GM12878 (cell line): Measurements from ENCODE around the gene CNNM3. TPM values are rescaled to one million over a fixed set of nuclear protein-coding genes. Genes with fewer than 3 reads are reported as not detected.

Experiments used
- ATAC-seq: fragments of 200-7000 bp; cut with Tn5 transposase; 3 replicates; pipeline ENCODE4 v1.9.1; 2020; ENCODE audit warnings: mild to moderate bottlenecking, moderate library complexity
- BruUV-seq: library from RNA; stranded (reverse); fragments of 400-500 nt; replicated peaks from 2 replicates; lab custom pipeline; 2021; lab: Mats Ljungman, UMichigan
- CTCF ChIA-PET: fragments of 300-600 bp; sonication (Branson Sonifier 250); formaldehyde crosslinking; extraction: SDS; loops from one replicate; lab custom pipeline; 2021; ENCODE audit warnings: inconsistent platforms; lab: Yijun Ruan, JAX
- POLR2A ChIA-PET: fragments of 350-600 bp; formaldehyde crosslinking; extraction: SDS; loops from one replicate; lab custom pipeline; 2021; ENCODE audit warnings: inconsistent platforms; lab: Charles Lee
- RAD21 ChIA-PET: fragments of 300-600 bp; sonication (Branson Sonifier 250); formaldehyde crosslinking; loops from one replicate; lab custom pipeline; 2023; ENCODE audit warnings: antibody characterized with exemption; ENCODE audit not compliant: unreplicated experiment; lab: Charles Lee
- SMC1A ChIA-PET: fragments of 300-600 bp; sonication (Branson Sonifier 250); formaldehyde crosslinking; loops from one replicate; lab custom pipeline; 2023; ENCODE audit not compliant: unreplicated experiment, uncharacterized antibody; lab: Charles Lee
- DNase-seq: peaks from one replicate; pipeline ENCODE4 v3.0.0-alpha.2; 2011; ENCODE audit warnings: low read depth, low spot score
- FAIRE-seq: peaks from 3 replicates; lab custom pipeline; 2011; peaks lifted over from hg19 to GRCh38; lab: Jason Lieb, UNC
- H2AFZ ChIP-seq: 2 replicates; pipeline ENCODE4 v1.6.0; 2011; ENCODE audit warnings: low read depth, low read length, control low read depth; ENCODE audit not compliant: control insufficient read depth
- H3K27ac ChIP-seq: 2 replicates; pipeline ENCODE4 v1.5.1; 2011; ENCODE audit warnings: control low read depth; ENCODE audit not compliant: control insufficient read depth, insufficient read depth
- H3K27me3 ChIP-seq, 2 experiments: replicated peaks in 1 of 2; 2 replicates each; pipeline versions ENCODE4 v1.6.0 to v1.6.1; 2011; ENCODE audit warnings: low read length in 1 of 2; ENCODE audit not compliant: control insufficient read depth in 2 of 2, insufficient read depth in 2 of 2
- H3K36me3 ChIP-seq, 2 experiments: 2 replicates each; pipeline ENCODE4 v1.5.1; 2011; ENCODE audit warnings: low read length in 1 of 2; ENCODE audit not compliant: control insufficient read depth in 2 of 2, insufficient read depth in 2 of 2
- H3K4me1 ChIP-seq: 2 replicates; pipeline ENCODE4 v1.6.1; 2011; ENCODE audit warnings: mild to moderate bottlenecking, low read length, moderate library complexity, mixed read lengths; ENCODE audit not compliant: control insufficient read depth, insufficient read depth
- H3K4me2 ChIP-seq: 2 replicates; pipeline ENCODE4 v1.6.0; 2011; ENCODE audit warnings: control low read depth; ENCODE audit not compliant: control insufficient read depth, insufficient read depth
- H3K4me3 ChIP-seq: fragments of 200-600 bp; sonication (generic); 2 replicates; pipeline ENCODE4 v1.5.1; 2016
- H3K79me2 ChIP-seq: 2 replicates; pipeline ENCODE4 v1.6.0; 2011; ENCODE audit warnings: low read length; ENCODE audit not compliant: control insufficient read depth, insufficient read depth
- H3K9ac ChIP-seq: 2 replicates; pipeline ENCODE4 v1.8.0; 2011; ENCODE audit warnings: low read length, control low read depth, mixed read lengths; ENCODE audit not compliant: control insufficient read depth, insufficient read depth
- H3K9me3 ChIP-seq: replicated peaks from 3 replicates; pipeline ENCODE4 v1.5.1; 2011; ENCODE audit warnings: mild to moderate bottlenecking, low read length; ENCODE audit not compliant: control insufficient read depth, insufficient read depth
- H4K20me1 ChIP-seq: 2 replicates; pipeline ENCODE4 v1.6.0; 2011; ENCODE audit not compliant: control insufficient read depth, insufficient read depth
- ATF3 ChIP-seq: IDR thresholded peaks from 2 replicates; pipeline ENCODE4 v1.6.1; 2011; ENCODE audit warnings: low read depth, mild to moderate bottlenecking, low read length, moderate library complexity, borderline replicate concordance; ENCODE audit errors: extremely low read depth
- CBX3 ChIP-seq: fragments of 200-600 bp; sonication (generic); IDR thresholded peaks from 2 replicates; pipeline ENCODE4 v1.6.1; 2016; ENCODE audit warnings: low read depth, borderline replicate concordance
- EP300 ChIP-seq, 2 experiments: fragments of 150-350 bp in 1 of 2; IDR thresholded peaks; 2 replicates each; pipeline ENCODE4 v1.6.1; 2011 to 2012; ENCODE audit warnings: low read depth in 2 of 2, low read length in 2 of 2, borderline replicate concordance in 1 of 2, improper control_type of control experiment in 1 of 2, inconsistent platforms in 1 of 2; ENCODE audit not compliant: control insufficient read depth in 1 of 2
- ETV6 ChIP-seq, 2 experiments: fragments of 450-650 bp in 1 of 2; IDR thresholded peaks in 1 of 2; conservative IDR thresholded peaks in 1 of 2; 2 replicates each; pipeline ENCODE4 v1.6.1; 2014; ENCODE audit warnings: antibody characterized with exemption in 1 of 2, borderline replicate concordance in 1 of 2, low read depth in 1 of 2, mild to moderate bottlenecking in 1 of 2, moderate library complexity in 1 of 2
- GABPA ChIP-seq: IDR thresholded peaks from 2 replicates; pipeline ENCODE4 v1.6.1; 2014; ENCODE audit warnings: antibody characterized with exemption, low read depth, mild to moderate bottlenecking, inconsistent platforms
- MAX ChIP-seq: IDR thresholded peaks from 2 replicates; pipeline ENCODE4 v1.6.1; 2012; ENCODE audit warnings: low read depth, low read length, improper control_type of control experiment
- MYC ChIP-seq: IDR thresholded peaks from 2 replicates; pipeline ENCODE4 v1.6.1; 2011; ENCODE audit warnings: mild to moderate bottlenecking, low read length, moderate library complexity, inconsistent platforms; ENCODE audit not compliant: insufficient read depth, insufficient replicate concordance, insufficient read length, severe bottlenecking
- SIX5 ChIP-seq: IDR thresholded peaks from 2 replicates; pipeline ENCODE4 v1.6.1; 2011; ENCODE audit warnings: mild to moderate bottlenecking, low read depth, low read length, moderate library complexity; ENCODE audit not compliant: severe bottlenecking
- SREBF1 ChIP-seq: IDR thresholded peaks from 2 replicates; pipeline ENCODE4 v1.6.1; 2012; ENCODE audit warnings: mild to moderate bottlenecking, low read length
- TARDBP ChIP-seq: IDR thresholded peaks from 2 replicates; pipeline ENCODE4 v1.6.1; 2016; ENCODE audit warnings: borderline replicate concordance
- ZBTB4 ChIP-seq: fragments of 450-650 bp; formaldehyde crosslinking; IDR thresholded peaks from 2 replicates; pipeline ENCODE4 v1.4.0; 2022; ENCODE audit warnings: mild to moderate bottlenecking, moderate library complexity
- WGBS: methylation state at CpG from one replicate; pipeline ENCODE4 v1.1.6; 2016; ENCODE audit warnings: low lambda C conversion rate; ENCODE audit not compliant: insufficient replicate concordance, insufficient coverage; ENCODE audit errors: missing lambda C conversion rate; 5-methylcytosine and 5-hydroxymethylcytosine counted together
- in situ Hi-C: fragments of 300-500 bp; cut with MboI; formaldehyde crosslinking; loops from 9 replicates; pipeline ENCODE4 v1.14.3; 2018; ENCODE audit warnings: mixed read lengths
- intact Hi-C: fragments of 100-400 bp; cut with micrococcal nuclease; formaldehyde crosslinking; loops from one replicate; pipeline ENCODE4 v1.14.2; 2022; ENCODE audit not compliant: unreplicated experiment
- polyA plus RNA-seq, 11 experiments: library from polyadenylated mRNA; depleted of rRNA in 4 of 11; unstranded in 6 of 11; stranded (reverse) in 5 of 11; fragments of >200 nt; fragmentation: Nextera tagmentation in 4 of 11; fragmentation: Illumina TruSeq in 1 of 11; extraction: Ambion mirVana in 4 of 11; extraction: Trizol in 1 of 11; gene quantifications; 1 replicate in 1 of 11; 2 replicates in 10 of 11; pipeline versions ENCODE4 v1.2.1 to v1.2.3, GENCODE V29; 2011 to 2016; ENCODE audit warnings: inconsistent platforms in 2 of 11, missing spikeins in 2 of 11, low read depth in 1 of 11
- total RNA-seq, 4 experiments: library from RNA; depleted of rRNA in 3 of 4; stranded (reverse); fragments of >200 nt in 3 of 4; fragmentation: Illumina TruSeq in 1 of 4; extraction: Trizol in 1 of 4; gene quantifications; 2 replicates each; pipeline versions ENCODE4 v1.2.1 to v1.2.3, GENCODE V29; 2013 to 2021
- TF ChIP-seq, protein P1 (sequence below): IDR thresholded peaks from 2 replicates; pipeline ENCODE4 v1.6.1; 2012; ENCODE audit warnings: low read depth, low read length, improper control_type of control experiment

The CNNM3 gene
- total and polyA plus RNA-seq, 10 of the 15 experiments (the other 5 are each of a cell fraction or from before 2014, with no cell fraction given), result 0.72 to 14.3 (median 4.0) TPM

GRCh38 chr2:96808176-96808837, 7.8 kb upstream of the CNNM3 start:
- CTCF ChIA-PET, result interaction anchor here (1.0 kb wide), 1 partner anchor 9 kb away, joined by 3 read pairs; no protein-coding TSS in a partner anchor
- SMC1A ChIA-PET, result interaction anchor here (0.9 kb wide), 1 partner anchor 11 kb away, joined by 4 read pairs; no protein-coding TSS in a partner anchor
- no peak for DNase-seq
- peaks cover 2 to 4% of the 10 kb centered on the region in 2 experiments; a peak in 3 of 4 replicates for H3K36me3 ChIP-seq
- H3K27ac ChIP-seq, result no peak overlapping the region
- RAD21 ChIA-PET, result no interaction called here
- no peak for ATAC-seq
- TF ChIP-seq GABPA (no peak), SREBF1 (no peak), ATF3 (no peak), MYC (no peak), TARDBP (no peak), CBX3 (no peak), ZBTB4 (no peak), MAX (no peak), EP300 (IDR thresholded peaks at IDR 0.05; ENCODE audit: borderline replicate concordance in 1 of 2, control insufficient read depth in 1 of 2, low read depth in 2 of 2, low read length in 2 of 2) (no peak), ETV6 (conservative IDR thresholded peaks at IDR 0.05 in 1 of 2, IDR thresholded peaks at IDR 0.05 in 1 of 2; ENCODE audit: borderline replicate concordance in 1 of 2, low read depth in 1 of 2) (no peak), SIX5 (no peak)
- TF ChIP-seq, protein P1, sequence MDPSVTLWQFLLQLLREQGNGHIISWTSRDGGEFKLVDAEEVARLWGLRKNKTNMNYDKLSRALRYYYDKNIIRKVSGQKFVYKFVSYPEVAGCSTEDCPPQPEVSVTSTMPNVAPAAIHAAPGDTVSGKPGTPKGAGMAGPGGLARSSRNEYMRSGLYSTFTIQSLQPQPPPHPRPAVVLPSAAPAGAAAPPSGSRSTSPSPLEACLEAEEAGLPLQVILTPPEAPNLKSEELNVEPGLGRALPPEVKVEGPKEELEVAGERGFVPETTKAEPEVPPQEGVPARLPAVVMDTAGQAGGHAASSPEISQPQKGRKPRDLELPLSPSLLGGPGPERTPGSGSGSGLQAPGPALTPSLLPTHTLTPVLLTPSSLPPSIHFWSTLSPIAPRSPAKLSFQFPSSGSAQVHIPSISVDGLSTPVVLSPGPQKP, result no peak
- H3K4me1 ChIP-seq, result peaks cover 4% of the 10 kb centered on the region
- in situ Hi-C loops (no loop called here), intact Hi-C loops (no loop called here)
- H3K9ac ChIP-seq, result no peak overlapping the region
- H3K27me3 ChIP-seq, result no peaks in the 10 kb centered on the region
- no TSS peak for BruUV-seq
- H3K4me2 ChIP-seq, result no peak overlapping the region
- no peak overlapping the region for H3K4me3 ChIP-seq
- no peak overlapping the region for H2AFZ ChIP-seq
- WGBS, result 93% methylated on average over 10 of the region's 10 CpGs
- FAIRE-seq, result no peak
- H3K79me2 ChIP-seq, result no peaks in the 10 kb centered on the region
- H3K9me3 ChIP-seq, result no peaks in the 10 kb centered on the region
- POLR2A ChIA-PET, result no interaction called here
- H4K20me1 ChIP-seq, result no peaks in the 10 kb centered on the region
